Neuronal stem cell (in vitro differentiated cells): ENCODE data around the gene KLK1.
"Not testable (repeated sequence)": the region's sequence is repeated elsewhere in the genome, so short reads cannot be mapped to it uniquely, and the experiment has no call there.

Experiments used
- DNase-seq: peaks from one replicate; pipeline ENCODE4 v3.0.0-alpha.2; 2013; ENCODE audit warnings: low spot score
- H2AFZ ChIP-seq: one replicate; pipeline ENCODE4 v1.6.1; 2013; ENCODE audit warnings: mild to moderate bottlenecking, low read length, inconsistent platforms
- H2AK5ac ChIP-seq: 2 replicates; pipeline ENCODE4 v1.6.1; 2013; ENCODE audit warnings: low read depth, mild to moderate bottlenecking, inconsistent platforms, low read length, moderate library complexity, mixed read lengths
- H2BK120ac ChIP-seq: 2 replicates; pipeline ENCODE4 v1.6.1; 2013; ENCODE audit warnings: low read depth, mild to moderate bottlenecking, inconsistent platforms, low read length, moderate library complexity, mixed read lengths
- H2BK12ac ChIP-seq: one replicate; pipeline ENCODE4 v1.6.1; 2013; ENCODE audit warnings: low read length, inconsistent platforms
- H2BK15ac ChIP-seq: 2 replicates; pipeline ENCODE4 v1.6.1; 2013; ENCODE audit warnings: mild to moderate bottlenecking, low read length, inconsistent platforms, mixed read lengths
- H2BK5ac ChIP-seq: one replicate; pipeline ENCODE4 v1.6.1; 2013; ENCODE audit warnings: inconsistent platforms, mild to moderate bottlenecking, low read length, moderate library complexity
- H3K14ac ChIP-seq: one replicate; pipeline ENCODE4 v1.6.1; 2013; ENCODE audit warnings: low read length, inconsistent platforms
- H3K18ac ChIP-seq: 2 replicates; pipeline ENCODE4 v1.6.1; 2013; ENCODE audit warnings: low read length, inconsistent platforms
- H3K23ac ChIP-seq: 2 replicates; pipeline ENCODE4 v1.6.1; 2013; ENCODE audit warnings: low read depth, mild to moderate bottlenecking, mixed read lengths, low read length, inconsistent platforms; ENCODE audit not compliant: poor library complexity
- H3K27ac ChIP-seq: replicated peaks from 3 replicates; pipeline ENCODE4 v1.5.1; 2013; ENCODE audit warnings: low read length, inconsistent platforms
- H3K27me3 ChIP-seq, 3 experiments: 2 replicates each; pipeline ENCODE4 v1.6.1; 2013; ENCODE audit warnings: low read length in 3 of 3, mild to moderate bottlenecking in 2 of 3, inconsistent platforms in 1 of 3, low read depth in 1 of 3, mixed read lengths in 1 of 3, moderate library complexity in 1 of 3; ENCODE audit not compliant: control insufficient read depth in 3 of 3, insufficient read depth in 3 of 3
- H3K36me3 ChIP-seq, 2 donors: replicated peaks in 1 of 2; 2 replicates each; pipeline ENCODE4 v1.6.1; 2013; ENCODE audit warnings: low read length in 2 of 2; ENCODE audit not compliant: control insufficient read depth in 2 of 2, insufficient read depth in 2 of 2
- H3K4ac ChIP-seq: 2 replicates; pipeline ENCODE4 v1.6.1; 2013; ENCODE audit warnings: inconsistent platforms, mild to moderate bottlenecking, low read length, moderate library complexity
- H3K4me1 ChIP-seq, 2 donors: 1 replicate in 1 of 2; 2 replicates in 1 of 2; pipeline ENCODE4 v1.6.1; 2013; ENCODE audit warnings: low read length in 2 of 2, low read depth in 1 of 2; ENCODE audit not compliant: control insufficient read depth in 2 of 2, insufficient read depth in 1 of 2
- H3K4me2 ChIP-seq: one replicate; pipeline ENCODE4 v1.6.1; 2013; ENCODE audit warnings: mild to moderate bottlenecking, low read length, inconsistent platforms; ENCODE audit not compliant: insufficient read depth, poor library complexity, severe bottlenecking
- H3K4me3 ChIP-seq, 2 donors: 2 replicates each; pipeline ENCODE4 v1.5.1; 2013; ENCODE audit warnings: low read length in 2 of 2, mild to moderate bottlenecking in 2 of 2, inconsistent platforms in 1 of 2, moderate library complexity in 1 of 2
- H3K79me1 ChIP-seq: one replicate; pipeline ENCODE4 v1.6.1; 2013; ENCODE audit warnings: low read depth, mild to moderate bottlenecking, inconsistent platforms, low read length, moderate library complexity
- H3K9ac ChIP-seq: one replicate; pipeline ENCODE4 v1.6.1; 2013; ENCODE audit warnings: mild to moderate bottlenecking, low read depth, low read length, inconsistent platforms; ENCODE audit not compliant: poor library complexity
- H3K9me3 ChIP-seq, 2 donors: replicated peaks in 1 of 2; 2 replicates each; pipeline versions ENCODE3 to v1.6.1; 2013; ENCODE audit warnings: low read length in 2 of 2, mild to moderate bottlenecking in 2 of 2, inconsistent platforms in 1 of 2, low read depth in 1 of 2, mixed read lengths in 1 of 2, moderate library complexity in 1 of 2; ENCODE audit not compliant: control insufficient read depth in 2 of 2, insufficient read depth in 1 of 2
- H4K8ac ChIP-seq: one replicate; pipeline ENCODE4 v1.6.1; 2013; ENCODE audit warnings: low read depth, mild to moderate bottlenecking, inconsistent platforms, low read length, moderate library complexity
- H4K91ac ChIP-seq: one replicate; pipeline ENCODE4 v1.6.1; 2013; ENCODE audit warnings: low read length, low read depth, mild to moderate bottlenecking, inconsistent platforms; ENCODE audit not compliant: poor library complexity
- WGBS, 2 donors: extraction: QIAGEN DNeasy Blood & Tissue Kit; methylation state at CpG; one replicate each; pipeline ENCODE4 v1.1.7; 2013; ENCODE audit warnings: missing lambda C conversion rate in 2 of 2, mixed read lengths in 1 of 2; ENCODE audit not compliant: insufficient read length in 2 of 2, insufficient replicate concordance in 1 of 2; ENCODE audit errors: extremely low coverage in 2 of 2; 5-methylcytosine and 5-hydroxymethylcytosine counted together

The KLK1 gene

GRCh38 chr19:50812474-50812873, 11.1 kb downstream of the KLK1 start:
- Histone ChIP-seq H4K8ac (no peak overlapping the region), H3K23ac (no peak overlapping the region), H2AFZ (no peak overlapping the region), H3K4ac (no peak overlapping the region), H3K79me1 (no peaks in the 10 kb centered on the region), H3K4me3 (no peak overlapping the region), H4K91ac (no peak overlapping the region), H3K27me3 (peaks cover 0 to 36% (median 8%) of the 10 kb centered on the region in 3 experiments), H3K14ac (no peak overlapping the region), H2AK5ac (no peak overlapping the region), H2BK12ac (no peak overlapping the region), H3K4me1 (no peaks in the 10 kb centered on the region), H2BK5ac (no peak overlapping the region), H2BK15ac (no peak overlapping the region), H3K9me3 (peaks cover 2 to 4% of the 10 kb centered on the region in 2 donors), H3K27ac (no peak overlapping the region), H2BK120ac (no peak overlapping the region), H3K36me3 (no peaks in the 10 kb centered on the region), H3K9ac (no peak overlapping the region), H3K4me2 (no peak overlapping the region), H3K18ac (peak overlapping the region; percentile 29)
- no peak for DNase-seq
- WGBS, 2 donors: no CpG with 5 or more reads among the region's 3 CpGs

- not testable (repeated sequence) for H3K36me3 ChIP-seq, H2BK15ac ChIP-seq, H2BK5ac ChIP-seq, H3K23ac ChIP-seq, H3K4me2 ChIP-seq, H3K4me1 ChIP-seq, H4K91ac ChIP-seq, H3K79me1 ChIP-seq, H2BK120ac ChIP-seq, H3K27ac ChIP-seq, H4K8ac ChIP-seq, H2BK12ac ChIP-seq, H3K9me3 ChIP-seq, DNase-seq, H2AFZ ChIP-seq, H3K4ac ChIP-seq, H3K18ac ChIP-seq
- Histone ChIP-seq H3K27me3 (peaks cover 0 to 29% (median 7%) of the 10 kb centered on the region in 3 experiments), H3K4me3 (peak overlapping the region in 1 of 2 donors; percentile 62), H2AK5ac (peak overlapping the region; percentile 45), H3K14ac (peak overlapping the region; percentile 95), H3K9ac (peak overlapping the region; percentile 56)
- WGBS, 2 donors: no CpG with 5 or more reads among the region's 3 CpGs
Measured at GRCh38 chr19:50811622-50812238, 11.9 kb downstream of the KLK1 start.

GRCh38 chr19:50808856-50809255, 14.7 kb downstream of the KLK1 start:
- Histone ChIP-seq H4K8ac (no peak overlapping the region), H3K79me1 (no peaks in the 10 kb centered on the region), H3K18ac (no peak overlapping the region), H2BK120ac (no peak overlapping the region), H3K4me2 (no peak overlapping the region), H3K23ac (no peak overlapping the region), H4K91ac (no peak overlapping the region), H3K9me3 (no peaks in the 10 kb centered on the region), H2AK5ac (no peak overlapping the region), H2BK15ac (no peak overlapping the region), H2BK5ac (no peak overlapping the region), H3K36me3 (no peaks in the 10 kb centered on the region), H3K4me1 (no peaks in the 10 kb centered on the region), H3K14ac (no peak overlapping the region), H3K4me3 (no peak overlapping the region), H3K27me3 (peaks cover 0 to 12% (median 7%) of the 10 kb centered on the region in 3 experiments), H2BK12ac (no peak overlapping the region), H3K9ac (no peak overlapping the region), H3K4ac (no peak overlapping the region), H3K27ac (no peak overlapping the region), H2AFZ (no peak overlapping the region)
- WGBS, 2 donors: no CpG with 5 or more reads among the region's 1 CpG
- no peak for DNase-seq

GRCh38 chr19:50804420-50805272, 18.9 kb downstream of the KLK1 start:
- Histone ChIP-seq H3K9me3 (no peaks in the 10 kb centered on the region), H3K14ac (peak overlapping the region; percentile 42), H2BK120ac (peak overlapping the region; percentile 10), H3K27me3 (peaks cover 0 to 9% (median 4%) of the 10 kb centered on the region in 3 experiments), H3K79me1 (peaks cover 5% of the 10 kb centered on the region), H3K36me3 (peaks cover 15 to 36% of the 10 kb centered on the region in 2 donors), H3K4me3 (peak overlapping the region; percentile 76 to 96), H2AK5ac (peak overlapping the region; percentile 94), H3K23ac (peak overlapping the region; percentile 45), H2AFZ (peak overlapping the region; percentile 88), H2BK15ac (no peak overlapping the region), H2BK5ac (peak overlapping the region; percentile 2), H3K4me1 (peaks cover 5 to 7% of the 10 kb centered on the region in 2 donors), H3K9ac (peak overlapping the region; percentile 85), H2BK12ac (no peak overlapping the region), H4K91ac (peak overlapping the region; percentile 87), H3K27ac (peak overlapping the region; percentile 96), H4K8ac (no peak overlapping the region), H3K4me2 (peak overlapping the region; percentile 49), H3K4ac (no peak overlapping the region), H3K18ac (peak overlapping the region; percentile 97)
- peak; percentile 99 for DNase-seq
- WGBS, 2 donors: no CpG with 5 or more reads among the region's 62 CpGs
